ENCODE measurements around the gene ATCAY. TPM values are rescaled to one million over a fixed set of nuclear protein-coding genes. Genes with fewer than 3 reads are reported as not detected.

ATCAY gene
- total RNA-seq, 2 experiments from 2014 or later, result not detected

DNA sequence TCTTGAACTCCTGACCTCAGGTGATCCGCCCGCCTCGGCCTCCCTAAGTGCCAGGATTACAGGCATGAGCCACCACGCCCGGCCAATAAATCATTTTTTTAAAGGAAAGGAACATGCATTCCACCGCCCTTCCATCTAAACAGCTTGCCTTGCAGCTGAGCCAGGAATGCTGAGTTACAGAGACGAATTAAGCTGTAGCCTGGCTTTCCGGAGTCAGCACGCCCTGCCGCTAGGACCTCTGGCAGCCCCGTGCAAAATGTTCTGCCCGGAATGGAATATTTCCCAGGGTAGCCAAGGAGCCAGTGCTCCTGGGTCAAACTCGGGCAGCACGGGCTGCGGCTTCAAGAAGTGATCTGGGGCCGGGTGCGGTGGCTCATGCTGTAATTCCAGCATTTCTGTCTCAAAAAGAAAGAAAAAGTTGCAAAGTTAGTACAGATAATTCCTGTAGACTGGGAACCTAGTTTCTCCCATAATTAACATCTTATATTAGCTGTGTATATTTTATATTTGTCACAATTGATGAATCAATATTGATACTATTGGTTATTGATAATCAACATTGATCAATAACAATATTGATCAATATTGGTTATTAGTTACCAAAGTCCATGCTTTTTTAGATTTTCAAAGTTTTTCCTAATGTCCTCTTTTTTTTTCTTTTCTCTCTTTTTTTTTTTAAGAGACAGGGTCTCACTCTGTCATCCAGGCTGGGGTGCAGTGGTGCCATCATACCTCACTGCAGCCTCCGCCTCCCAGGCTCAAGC, 19.2 kb downstream of the ATCAY start:
- H3K27ac ChIP-seq (ENCODE audit: low read depth, low read length, poor library complexity, severe bottlenecking), result no peak overlapping the region
- intact Hi-C loops (cut with micrococcal nuclease; ENCODE audit: unreplicated experiment), result no loop called here
- H3K36me3 ChIP-seq (ENCODE audit: insufficient read depth, low read length), result no peaks in the 10 kb centered on the region
- H2AFZ ChIP-seq (ENCODE audit: low read length), result no peak overlapping the region
- no TSS peak for BruUV-seq (replicated peaks)
- no peak for DNase-seq (ENCODE audit: low spot score)
- no peak overlapping the region for H3K4me3 ChIP-seq (ENCODE audit: low read depth, low read length, poor library complexity, severe bottlenecking)
- ChIA-PET CTCF (ENCODE audit: unreplicated experiment) (no interaction called here), POLR2A (no interaction called here)
- H3K79me2 ChIP-seq (ENCODE audit: insufficient read depth, low read depth, low read length), result no peaks in the 10 kb centered on the region
- no peaks in the 10 kb centered on the region for H3K4me1 ChIP-seq (ENCODE audit: insufficient read depth, low read length, poor library complexity, severe bottlenecking)
- no peaks in the 10 kb centered on the region for H3K9me3 ChIP-seq (ENCODE audit: low read length)
- H3K9me2 ChIP-seq (ENCODE audit: insufficient read depth, low read length), result no peaks in the 10 kb centered on the region
- H3K4me2 ChIP-seq (ENCODE audit: low read length), result no peak overlapping the region
- TF ChIP-seq, protein P1, sequence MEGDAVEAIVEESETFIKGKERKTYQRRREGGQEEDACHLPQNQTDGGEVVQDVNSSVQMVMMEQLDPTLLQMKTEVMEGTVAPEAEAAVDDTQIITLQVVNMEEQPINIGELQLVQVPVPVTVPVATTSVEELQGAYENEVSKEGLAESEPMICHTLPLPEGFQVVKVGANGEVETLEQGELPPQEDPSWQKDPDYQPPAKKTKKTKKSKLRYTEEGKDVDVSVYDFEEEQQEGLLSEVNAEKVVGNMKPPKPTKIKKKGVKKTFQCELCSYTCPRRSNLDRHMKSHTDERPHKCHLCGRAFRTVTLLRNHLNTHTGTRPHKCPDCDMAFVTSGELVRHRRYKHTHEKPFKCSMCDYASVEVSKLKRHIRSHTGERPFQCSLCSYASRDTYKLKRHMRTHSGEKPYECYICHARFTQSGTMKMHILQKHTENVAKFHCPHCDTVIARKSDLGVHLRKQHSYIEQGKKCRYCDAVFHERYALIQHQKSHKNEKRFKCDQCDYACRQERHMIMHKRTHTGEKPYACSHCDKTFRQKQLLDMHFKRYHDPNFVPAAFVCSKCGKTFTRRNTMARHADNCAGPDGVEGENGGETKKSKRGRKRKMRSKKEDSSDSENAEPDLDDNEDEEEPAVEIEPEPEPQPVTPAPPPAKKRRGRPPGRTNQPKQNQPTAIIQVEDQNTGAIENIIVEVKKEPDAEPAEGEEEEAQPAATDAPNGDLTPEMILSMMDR (conservative IDR thresholded peaks at IDR 0.05; ENCODE audit: low read length), result no peak
- TF ChIP-seq EZH2phosphoT487 (IDR thresholded peaks at IDR 0.05; ENCODE audit: borderline replicate concordance, low read depth, low read length), result no peak
- no peaks in the 10 kb centered on the region for H4K20me1 ChIP-seq (ENCODE audit: insufficient read depth, low read length)

DNA sequence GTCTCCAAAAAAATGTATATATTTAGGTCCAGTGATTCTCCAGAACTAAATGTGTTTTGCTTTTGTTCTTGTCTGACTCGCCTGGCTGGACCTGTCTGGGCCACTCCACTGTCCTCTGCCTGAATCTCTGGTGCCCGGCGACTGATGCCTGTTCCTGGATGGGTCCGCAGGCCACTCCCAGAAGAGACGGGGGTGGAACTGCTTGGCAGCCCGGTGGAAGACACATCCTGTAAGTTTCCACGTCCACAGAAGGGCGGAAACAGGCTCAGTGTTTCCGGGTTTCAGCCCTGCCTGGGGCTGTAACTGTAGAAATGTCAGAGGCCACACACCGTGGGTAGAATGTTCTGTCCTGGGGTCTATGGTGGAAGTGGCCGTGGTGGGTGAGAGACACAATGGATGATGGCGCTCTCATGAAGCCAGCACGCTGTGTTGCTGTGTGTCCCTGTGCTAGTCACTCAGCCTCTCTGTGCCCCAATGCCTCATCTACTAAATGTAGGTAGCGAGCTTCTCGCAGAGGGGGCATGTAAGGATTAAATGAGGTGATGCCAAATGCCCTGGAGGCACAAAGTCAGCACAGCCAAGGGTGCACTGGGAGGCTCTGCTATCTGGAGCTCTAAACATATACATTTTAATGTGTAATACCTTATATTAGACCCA, 22.0 kb downstream of the ATCAY start:
- Histone ChIP-seq H3K4me3 (ENCODE audit: low read depth, low read length, poor library complexity, severe bottlenecking) (no peak overlapping the region), H3K4me2 (ENCODE audit: low read length) (no peak overlapping the region), H3K9me2 (ENCODE audit: insufficient read depth, low read length) (no peaks in the 10 kb centered on the region), H3K9me3 (ENCODE audit: low read length) (no peaks in the 10 kb centered on the region), H4K20me1 (ENCODE audit: insufficient read depth, low read length) (no peaks in the 10 kb centered on the region), H3K4me1 (ENCODE audit: insufficient read depth, low read length, poor library complexity, severe bottlenecking) (no peaks in the 10 kb centered on the region), H2AFZ (ENCODE audit: low read length) (no peak overlapping the region), H3K27ac (ENCODE audit: low read depth, low read length, poor library complexity, severe bottlenecking) (no peak overlapping the region), H3K79me2 (ENCODE audit: insufficient read depth, low read depth, low read length) (no peaks in the 10 kb centered on the region), H3K36me3 (ENCODE audit: insufficient read depth, low read length) (no peaks in the 10 kb centered on the region)
- ChIA-PET POLR2A (no interaction called here), CTCF (ENCODE audit: unreplicated experiment) (no interaction called here)
- TF ChIP-seq, protein P1 (conservative IDR thresholded peaks at IDR 0.05; ENCODE audit: low read length), result no peak
- TF ChIP-seq EZH2phosphoT487 (IDR thresholded peaks at IDR 0.05; ENCODE audit: borderline replicate concordance, low read depth, low read length), result no peak
- intact Hi-C loops (cut with micrococcal nuclease; ENCODE audit: unreplicated experiment), result no loop called here
- no peak for DNase-seq (ENCODE audit: low spot score)
- no TSS peak for BruUV-seq (replicated peaks)

DNA sequence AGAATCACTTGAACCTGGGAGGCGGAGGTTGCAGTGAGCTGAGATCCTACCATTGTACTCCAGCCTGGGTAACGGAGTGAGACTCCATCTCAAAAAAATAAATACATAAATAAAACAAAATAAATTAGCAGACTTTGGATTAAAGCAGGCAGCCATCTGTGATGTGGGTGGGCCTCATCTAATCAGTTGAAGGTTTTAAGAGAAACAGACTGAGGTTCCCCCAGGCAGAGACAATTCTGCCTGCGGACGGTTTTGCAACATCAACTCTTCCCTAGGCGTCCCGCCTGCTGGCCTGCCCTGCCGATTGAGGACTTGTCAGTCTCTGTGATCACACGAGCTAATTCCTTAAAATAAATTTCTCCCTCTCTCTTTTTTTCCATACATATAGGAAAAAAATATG, 23.7 kb downstream of the ATCAY start:
- H3K4me1 ChIP-seq (ENCODE audit: insufficient read depth, low read length, poor library complexity, severe bottlenecking), result no peaks in the 10 kb centered on the region
- no peak overlapping the region for H3K4me2 ChIP-seq (ENCODE audit: low read length)
- DNase-seq (ENCODE audit: low spot score), result no peak
- TF ChIP-seq EZH2phosphoT487 (IDR thresholded peaks at IDR 0.05; ENCODE audit: borderline replicate concordance, low read depth, low read length), result no peak
- TF ChIP-seq, protein P1 (conservative IDR thresholded peaks at IDR 0.05; ENCODE audit: low read length), result no peak
- H4K20me1 ChIP-seq (ENCODE audit: insufficient read depth, low read length), result no peaks in the 10 kb centered on the region
- no peaks in the 10 kb centered on the region for H3K79me2 ChIP-seq (ENCODE audit: insufficient read depth, low read depth, low read length)
- POLR2A ChIA-PET, result no interaction called here
- no TSS peak for BruUV-seq (replicated peaks)
- H3K27ac ChIP-seq (ENCODE audit: low read depth, low read length, poor library complexity, severe bottlenecking), result no peak overlapping the region
- no peaks in the 10 kb centered on the region for H3K9me3 ChIP-seq (ENCODE audit: low read length)
- CTCF ChIA-PET (ENCODE audit: unreplicated experiment), result no interaction called here
- no peaks in the 10 kb centered on the region for H3K9me2 ChIP-seq (ENCODE audit: insufficient read depth, low read length)
- intact Hi-C loops (cut with micrococcal nuclease; ENCODE audit: unreplicated experiment), result no loop called here
- no peaks in the 10 kb centered on the region for H3K36me3 ChIP-seq (ENCODE audit: insufficient read depth, low read length)
- no peak overlapping the region for H2AFZ ChIP-seq (ENCODE audit: low read length)
- no peak overlapping the region for H3K4me3 ChIP-seq (ENCODE audit: low read depth, low read length, poor library complexity, severe bottlenecking)

Measured in OCI-LY7 (cell line).